Activated CD4-positive, CD25-positive, alpha-beta regulatory T cell treated with anti-CD3 and anti-CD28 coated beads, Interleukin-2, amount 50 U/mL, for 24 hours (primary cell): ENCODE data around the gene SRRT.
A peak's percentile ranks its signal among the peaks of the same experiment; 100 is the strongest.

Source experiments
- ATAC-seq, 2 donors: fragments of 150-1000 bp; cut with Tn5 transposase; one replicate each; pipeline ENCODE4 v1.10.0; 2021; ENCODE audit warnings: mild to moderate bottlenecking in 1 of 2, moderate library complexity in 1 of 2

Gene SRRT

DNA sequence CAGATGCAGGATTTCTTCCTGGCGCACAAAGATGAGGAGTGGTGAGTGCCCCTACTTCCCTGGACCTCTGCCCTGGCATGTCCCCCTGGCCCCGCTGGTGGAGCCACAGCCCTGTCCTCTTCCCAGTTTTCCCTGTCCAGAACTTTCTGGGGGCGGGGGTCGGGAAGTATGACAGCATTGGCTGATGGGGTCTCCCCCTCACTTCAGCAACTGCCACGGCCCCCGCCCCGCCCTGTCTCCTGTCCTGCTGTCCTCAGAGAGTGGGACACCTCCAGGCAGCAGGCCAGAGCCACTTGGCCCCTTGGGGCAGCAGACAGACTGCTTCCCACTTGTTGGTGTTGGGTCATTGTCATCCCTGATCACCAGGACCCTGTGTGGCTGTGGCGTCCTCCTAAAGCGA is 7.3 kb downstream of the SRRT start:
- ATAC-seq = no peak

DNA sequence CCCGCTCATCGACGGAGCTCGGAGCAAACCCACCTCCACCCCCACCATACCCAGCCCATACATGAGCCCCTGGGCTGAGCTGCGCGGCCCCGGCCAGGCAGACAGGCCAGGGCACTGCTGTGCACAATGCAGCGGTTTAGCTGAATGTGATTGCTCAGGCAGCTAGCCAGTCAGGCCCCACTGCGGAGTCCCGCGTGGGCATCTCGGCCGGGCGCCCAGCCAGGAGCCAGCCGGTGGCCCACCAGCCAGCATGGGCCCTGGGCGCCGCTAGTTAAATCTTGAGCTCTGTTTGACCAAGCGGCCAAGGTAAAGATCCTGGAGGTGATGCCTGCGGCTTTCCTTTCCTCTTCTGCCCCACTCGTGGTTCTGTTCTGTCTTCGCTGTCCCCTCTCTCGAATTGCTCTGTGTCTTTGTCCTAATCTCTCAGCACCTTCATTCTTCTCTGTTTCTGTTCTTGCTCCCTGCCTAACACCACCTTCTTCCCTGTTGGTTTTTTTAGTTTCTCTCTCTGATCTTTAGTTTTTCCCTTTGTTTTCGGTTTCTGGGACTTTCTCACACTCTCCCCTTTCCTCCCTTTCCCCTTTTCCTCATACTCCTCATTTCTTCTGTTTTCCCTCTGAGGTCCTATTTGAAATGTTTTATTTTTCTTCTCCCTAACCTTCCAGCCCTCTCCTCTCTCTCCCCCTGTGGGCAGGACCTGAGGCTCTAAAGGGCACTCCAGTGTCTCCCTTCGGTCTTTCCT is 8.1 kb downstream of the SRRT start:
- no peak for ATAC-seq

DNA sequence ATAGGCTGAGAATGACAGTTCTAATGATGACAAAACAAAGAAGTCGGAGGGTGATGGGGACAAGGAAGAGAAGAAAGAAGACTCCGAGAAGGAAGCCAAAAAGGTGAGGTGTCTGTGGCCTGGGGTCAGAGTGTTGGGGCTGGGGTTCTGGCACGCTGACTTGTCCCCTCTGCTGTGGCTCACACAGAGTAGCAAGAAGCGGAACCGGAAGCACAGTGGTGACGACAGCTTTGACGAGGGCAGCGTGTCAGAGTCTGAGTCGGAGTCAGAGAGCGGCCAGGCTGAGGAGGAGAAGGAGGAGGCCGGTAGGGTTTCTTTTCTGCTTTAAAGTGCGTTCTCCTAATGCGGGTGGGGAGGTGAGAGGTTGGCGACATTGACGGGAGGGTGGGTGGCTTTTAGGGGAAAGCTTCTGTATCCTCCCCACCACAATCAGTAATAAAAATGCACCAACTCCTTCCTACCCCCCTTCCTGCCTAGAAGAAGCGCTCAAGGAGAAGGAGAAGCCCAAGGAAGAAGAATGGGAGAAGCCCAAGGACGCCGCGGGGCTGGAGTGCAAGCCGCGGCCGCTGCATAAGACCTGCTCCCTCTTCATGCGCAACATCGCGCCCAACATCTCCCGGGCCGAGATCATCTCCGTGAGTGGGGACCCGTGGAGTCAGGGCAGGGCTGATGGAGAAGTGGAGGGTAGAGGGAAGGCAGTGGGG is 10.0 kb downstream of the SRRT start:
- no peak for ATAC-seq

DNA sequence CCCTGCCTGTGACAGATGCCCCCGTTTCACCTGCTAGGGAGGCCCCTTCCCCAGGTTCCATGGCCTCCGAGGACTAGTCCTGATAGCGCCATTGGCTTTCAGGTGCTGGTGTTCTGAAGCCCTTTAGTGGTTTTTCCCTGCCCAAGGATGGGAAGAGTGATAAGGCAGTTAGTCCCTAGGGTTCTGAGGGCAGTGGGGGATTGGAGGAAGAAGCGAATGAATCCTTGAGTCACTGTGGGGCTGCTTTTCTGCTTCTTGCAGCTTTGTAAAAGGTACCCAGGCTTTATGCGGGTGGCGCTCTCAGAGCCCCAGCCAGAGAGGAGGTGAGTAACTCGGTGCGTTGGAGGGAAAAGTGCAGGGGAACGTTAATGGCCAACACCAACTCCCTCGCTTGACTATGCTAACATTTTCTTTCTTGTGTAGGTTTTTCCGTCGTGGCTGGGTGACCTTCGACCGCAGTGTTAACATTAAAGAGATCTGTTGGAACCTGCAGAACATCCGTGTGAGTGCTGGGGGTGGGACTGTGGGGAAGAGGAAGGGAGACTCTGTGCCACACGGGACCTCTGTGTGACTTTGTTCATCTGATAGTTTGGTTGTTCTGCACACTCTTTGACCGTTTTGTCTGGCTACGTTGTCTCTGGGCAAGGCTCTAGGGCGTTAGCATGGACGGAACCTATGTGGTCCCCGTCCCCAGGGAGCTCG is 10.7 kb downstream of the SRRT start:
- no peak for ATAC-seq

DNA sequence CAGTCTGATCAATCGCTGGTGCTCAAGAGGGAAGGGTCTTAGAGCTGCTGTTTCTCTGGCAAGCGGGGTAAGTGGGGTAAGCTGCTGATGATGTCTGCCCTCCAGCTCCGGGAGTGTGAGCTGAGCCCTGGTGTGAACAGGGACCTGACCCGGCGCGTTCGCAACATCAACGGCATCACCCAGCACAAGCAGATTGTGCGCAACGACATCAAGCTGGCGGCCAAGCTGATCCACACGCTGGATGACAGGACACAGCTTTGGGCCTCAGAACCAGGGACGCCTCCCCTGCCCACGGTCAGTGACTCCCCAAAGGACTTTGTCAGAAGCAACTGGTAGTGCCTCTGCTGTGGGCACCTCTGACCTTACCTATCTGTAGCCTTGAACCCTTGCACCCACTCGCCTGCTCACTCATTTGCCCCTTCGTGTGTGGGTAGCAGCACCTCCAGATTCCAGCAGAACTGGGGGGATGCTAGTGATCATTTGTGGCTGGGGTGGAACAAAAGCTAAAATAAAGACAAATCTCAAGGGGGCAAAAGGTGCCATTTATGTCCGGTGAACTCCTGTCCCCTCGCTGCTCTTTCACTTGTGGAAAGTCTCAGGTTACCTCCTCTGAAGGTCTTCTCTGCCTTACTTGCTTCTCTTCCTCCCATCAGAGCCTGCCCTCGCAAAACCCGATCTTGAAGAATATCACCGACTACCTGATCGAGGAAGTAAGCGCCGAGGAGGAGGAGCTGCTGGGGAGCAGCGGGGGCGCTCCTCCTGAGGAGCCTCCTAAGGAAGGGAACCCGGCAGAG is 11.4 kb downstream of the SRRT start:
- no peak for ATAC-seq

DNA sequence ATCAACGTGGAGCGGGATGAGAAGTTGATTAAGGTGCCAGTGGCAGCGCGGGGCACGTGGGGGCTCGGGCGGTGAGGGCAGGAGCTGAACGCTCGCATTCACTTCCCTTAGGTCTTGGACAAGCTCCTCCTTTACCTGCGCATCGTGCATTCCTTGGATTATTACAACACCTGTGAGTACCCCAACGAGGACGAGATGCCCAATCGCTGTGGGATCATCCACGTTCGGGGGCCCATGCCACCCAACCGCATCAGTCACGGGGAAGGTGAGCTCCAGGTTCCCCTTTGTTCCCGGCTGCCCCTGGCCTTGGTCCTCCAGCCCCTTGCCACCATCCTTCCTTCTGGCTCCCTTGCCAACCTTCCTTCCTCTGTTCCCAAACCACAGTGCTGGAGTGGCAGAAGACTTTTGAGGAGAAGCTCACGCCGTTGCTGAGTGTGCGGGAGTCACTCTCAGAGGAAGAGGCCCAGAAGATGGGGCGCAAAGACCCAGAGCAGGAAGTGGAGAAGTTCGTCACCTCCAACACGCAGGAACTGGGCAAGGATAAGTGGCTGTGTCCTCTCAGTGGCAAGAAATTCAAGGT is 12.1 kb downstream of the SRRT start:
- no peak for ATAC-seq

DNA sequence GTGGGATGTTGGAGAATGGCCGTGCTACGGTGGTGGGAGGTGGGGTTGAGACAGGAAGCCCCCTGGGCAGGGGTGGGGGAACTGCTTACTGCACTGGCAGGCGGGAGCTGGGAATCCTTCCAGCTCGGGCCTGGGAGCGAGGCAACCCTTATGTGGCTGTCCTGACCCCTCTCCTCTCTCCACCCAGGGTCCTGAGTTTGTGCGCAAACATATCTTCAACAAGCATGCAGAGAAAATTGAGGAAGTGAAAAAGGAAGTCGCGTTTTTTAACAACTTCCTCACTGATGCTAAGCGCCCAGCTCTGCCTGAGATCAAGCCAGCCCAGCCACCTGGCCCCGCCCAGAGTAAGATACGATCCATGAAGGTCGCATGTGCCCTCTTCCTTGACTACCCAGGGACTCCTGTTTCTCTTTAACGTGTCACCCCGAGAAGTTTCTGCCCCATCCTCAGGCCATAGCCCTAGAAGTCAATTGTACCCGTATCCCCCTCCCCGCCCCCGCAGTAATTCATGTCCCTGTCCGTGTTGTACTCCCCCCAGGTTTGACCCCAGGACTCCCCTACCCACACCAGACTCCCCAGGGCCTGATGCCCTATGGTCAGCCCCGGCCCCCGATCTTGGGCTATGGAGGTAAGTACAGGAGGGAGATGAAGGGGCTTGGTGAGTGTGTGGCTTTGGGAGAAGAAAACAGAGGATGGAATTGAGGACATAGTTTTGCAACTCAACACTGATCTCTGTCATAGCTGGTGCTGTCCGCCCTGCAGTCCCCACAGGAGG is 12.8 kb downstream of the SRRT start:
- ATAC-seq = peak in 1 of 2 donors; percentile 7

DNA sequence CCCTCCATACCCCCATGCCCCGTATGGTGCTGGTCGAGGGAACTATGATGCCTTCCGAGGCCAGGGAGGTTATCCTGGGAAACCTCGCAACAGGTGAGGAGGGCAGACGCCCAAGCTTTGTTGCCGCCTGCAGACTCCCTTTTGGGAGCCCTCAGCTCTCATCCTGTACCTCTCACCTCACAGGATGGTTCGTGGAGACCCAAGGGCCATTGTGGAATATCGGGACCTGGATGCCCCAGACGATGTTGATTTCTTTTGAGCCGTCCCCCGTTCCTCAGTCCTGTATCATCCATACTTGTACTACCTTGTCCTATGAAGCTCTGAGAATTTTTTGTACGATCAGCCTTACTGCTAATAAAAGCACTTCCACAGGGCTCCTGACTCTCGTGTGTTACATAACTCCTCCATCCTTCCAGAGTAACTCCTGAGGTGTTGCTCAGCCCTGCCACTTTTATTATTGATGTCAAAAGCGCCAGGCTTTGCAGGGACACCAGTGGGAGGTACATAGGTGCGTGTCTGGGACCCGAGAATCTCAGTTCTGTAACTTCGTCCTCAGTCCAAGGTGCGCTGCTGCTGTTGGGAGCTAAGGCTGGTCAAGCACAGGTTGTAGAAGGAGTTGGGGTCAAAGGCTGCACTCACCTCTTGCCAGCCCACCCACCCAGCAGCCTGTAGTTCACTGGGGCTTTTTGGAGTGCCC is 13.5 kb downstream of the SRRT start:
- ATAC-seq = no peak

GRCh38 chr7:100888988-100889750 is 14.3 kb downstream of the SRRT start, which contains the start of gene UFSP1:
Gene UFSP1 (minus strand): TSS chr7:100889715. CDS start chr7:100889271, 444 bp downstream.
- peak; percentile 37 to 42 for ATAC-seq

- no peak for ATAC-seq
These were observed 16.0 kb downstream of the SRRT start for GRCh38 chr7:100890653-100891567.

GRCh38 chr7:100891568-100892247 is 16.8 kb downstream of the SRRT start:
- ATAC-seq = no peak

DNA sequence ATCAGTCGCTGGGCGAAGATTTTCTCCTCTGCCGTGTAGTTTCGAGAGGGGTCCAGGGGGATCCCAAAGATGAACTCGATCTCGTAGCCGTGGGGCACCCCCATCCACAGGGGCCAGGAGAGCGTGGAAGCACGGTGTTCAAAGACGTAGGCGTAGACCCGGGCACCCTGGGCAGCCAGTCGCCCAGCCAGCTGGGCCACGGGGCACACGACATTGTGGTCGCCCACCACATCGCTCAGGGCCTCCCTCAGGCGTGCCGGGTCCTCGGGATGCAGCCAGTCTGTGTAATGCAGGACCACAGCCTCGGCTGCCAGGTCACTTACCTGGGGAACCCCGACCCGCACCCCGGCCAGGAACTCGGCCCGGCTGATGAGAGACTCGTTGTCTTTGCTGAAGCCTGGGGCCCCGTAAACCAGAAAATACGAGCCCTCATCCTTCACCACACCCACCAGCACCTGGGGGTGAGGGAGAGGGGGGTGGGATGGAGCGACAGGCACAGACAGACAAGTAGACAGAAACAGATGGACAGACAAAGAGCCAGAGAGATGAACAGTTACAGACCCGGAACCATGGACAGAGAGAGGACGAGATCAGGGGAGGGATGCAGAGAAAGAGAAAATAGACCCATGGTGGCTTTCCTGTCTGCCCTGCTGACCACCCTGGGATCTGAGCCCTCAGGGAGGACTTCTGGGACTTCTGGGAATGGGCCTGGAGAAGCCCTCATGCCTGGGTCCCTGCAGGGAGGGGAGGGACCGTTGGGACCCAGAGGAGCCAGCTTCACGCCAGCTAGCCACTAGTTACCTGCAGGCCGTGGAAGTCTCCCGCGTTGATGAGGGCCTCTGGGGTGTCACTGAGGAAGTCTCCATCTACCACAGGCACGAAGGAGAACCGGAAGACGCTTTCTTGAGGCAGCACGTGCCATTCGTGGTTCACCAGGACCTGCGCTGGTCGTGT is 17.7 kb downstream of the SRRT start:
- no peak for ATAC-seq

- ATAC-seq = no peak
These were observed 18.5 kb downstream of the SRRT start for GRCh38 chr7:100893318-100893895.

DNA sequence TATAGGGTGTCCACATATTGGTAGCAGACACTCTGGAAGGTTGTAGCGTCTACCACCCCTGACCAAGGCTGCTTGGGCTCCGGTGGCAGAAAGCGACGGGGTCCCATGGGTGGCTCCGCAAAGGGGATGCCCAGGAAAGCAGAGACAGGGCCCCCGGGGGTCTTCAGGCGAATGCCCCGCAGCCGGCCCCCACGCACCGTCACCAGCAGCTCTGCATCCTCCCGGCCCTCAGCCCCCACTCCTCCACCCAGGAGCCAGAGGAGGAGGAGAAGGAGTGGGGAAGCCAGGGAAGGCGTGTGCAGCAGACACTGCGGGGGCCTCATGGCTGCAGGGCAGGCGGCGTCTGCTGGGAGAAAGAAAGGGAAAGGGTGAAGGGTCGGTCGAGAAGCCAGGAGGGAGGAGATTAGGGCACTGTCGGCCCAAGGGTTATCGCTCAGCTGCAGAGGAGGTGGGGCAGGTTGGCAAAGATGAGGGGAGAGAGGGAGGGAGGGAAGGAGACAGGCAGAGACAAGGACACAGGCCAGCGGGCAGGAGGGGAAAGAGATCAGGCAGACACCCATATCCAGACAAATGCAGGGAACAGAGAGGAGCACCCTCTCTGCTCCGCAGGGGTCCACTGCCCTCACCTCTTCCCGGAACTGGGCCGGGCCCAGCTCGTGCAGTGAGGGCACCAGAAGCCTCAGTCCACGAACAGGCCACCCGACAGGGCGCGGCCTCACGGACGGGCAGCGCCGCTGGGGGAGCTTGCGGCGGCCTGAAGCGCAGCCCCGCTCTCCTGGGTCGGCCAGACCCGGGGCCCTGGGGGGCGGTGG is 19.2 kb downstream of the SRRT start:
- ATAC-seq = no peak

DNA sequence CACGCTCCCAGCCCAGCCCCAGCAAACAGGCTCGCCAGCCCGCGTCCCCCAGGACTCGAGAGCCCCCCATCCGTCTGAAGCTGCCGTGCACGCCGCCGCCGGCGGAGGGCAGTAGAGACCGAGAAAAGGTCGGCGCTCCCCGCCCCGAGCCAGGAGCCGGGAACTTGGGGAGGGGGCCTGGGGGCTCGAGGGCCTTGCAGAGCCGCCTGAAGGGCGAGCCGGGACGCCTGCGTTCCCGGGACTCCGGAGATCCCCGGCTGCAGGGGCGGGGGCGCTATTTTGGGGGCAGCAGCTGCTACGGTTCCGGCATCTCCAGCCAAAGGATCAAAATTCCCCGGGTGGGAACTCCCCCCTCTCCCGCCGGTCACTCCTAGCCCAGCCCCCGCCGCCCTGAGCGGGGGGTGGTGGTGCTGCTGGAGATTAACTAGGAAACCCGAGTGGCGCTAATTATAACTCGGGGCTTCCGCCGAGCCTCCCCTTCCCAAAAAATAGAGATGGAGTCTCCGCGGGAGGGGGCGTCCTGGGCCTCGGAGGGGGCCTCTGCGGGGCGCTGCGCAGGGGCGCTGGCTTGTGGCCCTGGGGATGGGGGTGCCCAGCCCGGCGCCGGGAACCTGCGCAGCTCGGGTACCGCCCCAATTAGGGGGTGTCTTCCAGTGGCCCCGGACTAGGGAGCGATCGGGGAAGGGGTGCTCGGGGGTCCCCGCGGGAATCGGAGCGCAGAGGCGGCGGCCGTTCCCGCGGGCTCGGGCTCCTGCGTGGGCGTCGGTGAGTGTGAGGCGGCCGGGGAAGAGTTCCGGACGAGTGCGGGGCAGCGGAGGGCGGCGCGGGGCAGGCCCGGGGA is 20.2 kb downstream of the SRRT start:
- ATAC-seq = no peak
